ENCODE data around the gene PCDHGC5.

The PCDHGC5 gene

DNA sequence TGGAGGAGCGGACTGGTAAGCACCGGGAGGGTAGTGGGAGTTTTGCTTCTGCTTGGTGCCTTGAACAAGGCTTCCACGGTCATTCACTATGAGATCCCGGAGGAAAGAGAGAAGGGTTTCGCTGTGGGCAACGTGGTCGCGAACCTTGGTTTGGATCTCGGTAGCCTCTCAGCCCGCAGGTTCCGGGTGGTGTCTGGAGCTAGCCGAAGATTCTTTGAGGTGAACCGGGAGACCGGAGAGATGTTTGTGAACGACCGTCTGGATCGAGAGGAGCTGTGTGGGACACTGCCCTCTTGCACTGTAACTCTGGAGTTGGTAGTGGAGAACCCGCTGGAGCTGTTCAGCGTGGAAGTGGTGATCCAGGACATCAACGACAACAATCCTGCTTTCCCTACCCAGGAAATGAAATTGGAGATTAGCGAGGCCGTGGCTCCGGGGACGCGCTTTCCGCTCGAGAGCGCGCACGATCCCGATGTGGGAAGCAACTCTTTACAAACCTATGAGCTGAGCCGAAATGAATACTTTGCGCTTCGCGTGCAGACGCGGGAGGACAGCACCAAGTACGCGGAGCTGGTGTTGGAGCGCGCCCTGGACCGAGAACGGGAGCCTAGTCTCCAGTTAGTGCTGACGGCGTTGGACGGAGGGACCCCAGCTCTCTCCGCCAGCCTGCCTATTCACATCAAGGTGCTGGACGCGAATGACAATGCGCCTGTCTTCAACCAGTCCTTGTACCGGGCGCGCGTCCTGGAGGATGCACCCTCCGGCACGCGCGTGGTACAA is 12.6 kb upstream of the PCDHGC5 start:
- Histone ChIP-seq H3K27ac (replicated peaks) (no peak overlapping the region), H3K27me3 (ENCODE audit: insufficient read depth, poor library complexity, severe bottlenecking) (peaks cover 38% of the 10 kb centered on the region), H3K4me3 (replicated peaks; ENCODE audit: insufficient read depth, low read length) (peak overlapping the region; percentile 43)
- peak in 1 of 2 experiments; percentile 17 for DNase-seq (ENCODE audit: low read depth in 1 of 2, low spot score in 1 of 2)
- TF ChIP-seq, protein P1, sequence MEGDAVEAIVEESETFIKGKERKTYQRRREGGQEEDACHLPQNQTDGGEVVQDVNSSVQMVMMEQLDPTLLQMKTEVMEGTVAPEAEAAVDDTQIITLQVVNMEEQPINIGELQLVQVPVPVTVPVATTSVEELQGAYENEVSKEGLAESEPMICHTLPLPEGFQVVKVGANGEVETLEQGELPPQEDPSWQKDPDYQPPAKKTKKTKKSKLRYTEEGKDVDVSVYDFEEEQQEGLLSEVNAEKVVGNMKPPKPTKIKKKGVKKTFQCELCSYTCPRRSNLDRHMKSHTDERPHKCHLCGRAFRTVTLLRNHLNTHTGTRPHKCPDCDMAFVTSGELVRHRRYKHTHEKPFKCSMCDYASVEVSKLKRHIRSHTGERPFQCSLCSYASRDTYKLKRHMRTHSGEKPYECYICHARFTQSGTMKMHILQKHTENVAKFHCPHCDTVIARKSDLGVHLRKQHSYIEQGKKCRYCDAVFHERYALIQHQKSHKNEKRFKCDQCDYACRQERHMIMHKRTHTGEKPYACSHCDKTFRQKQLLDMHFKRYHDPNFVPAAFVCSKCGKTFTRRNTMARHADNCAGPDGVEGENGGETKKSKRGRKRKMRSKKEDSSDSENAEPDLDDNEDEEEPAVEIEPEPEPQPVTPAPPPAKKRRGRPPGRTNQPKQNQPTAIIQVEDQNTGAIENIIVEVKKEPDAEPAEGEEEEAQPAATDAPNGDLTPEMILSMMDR (IDR thresholded peaks at IDR 0.05; ENCODE audit: insufficient read depth, low read length) = no peak
- TF ChIP-seq GABPA (IDR thresholded peaks at IDR 0.05; ENCODE audit: low read depth) (no peak), POLR2AphosphoS5 (IDR thresholded peaks at IDR 0.05; ENCODE audit: low read depth) (no peak), SPI1 (IDR thresholded peaks at IDR 0.05; ENCODE audit: borderline replicate concordance, low read depth) (no peak)
- TF ChIP-seq, protein P2, sequence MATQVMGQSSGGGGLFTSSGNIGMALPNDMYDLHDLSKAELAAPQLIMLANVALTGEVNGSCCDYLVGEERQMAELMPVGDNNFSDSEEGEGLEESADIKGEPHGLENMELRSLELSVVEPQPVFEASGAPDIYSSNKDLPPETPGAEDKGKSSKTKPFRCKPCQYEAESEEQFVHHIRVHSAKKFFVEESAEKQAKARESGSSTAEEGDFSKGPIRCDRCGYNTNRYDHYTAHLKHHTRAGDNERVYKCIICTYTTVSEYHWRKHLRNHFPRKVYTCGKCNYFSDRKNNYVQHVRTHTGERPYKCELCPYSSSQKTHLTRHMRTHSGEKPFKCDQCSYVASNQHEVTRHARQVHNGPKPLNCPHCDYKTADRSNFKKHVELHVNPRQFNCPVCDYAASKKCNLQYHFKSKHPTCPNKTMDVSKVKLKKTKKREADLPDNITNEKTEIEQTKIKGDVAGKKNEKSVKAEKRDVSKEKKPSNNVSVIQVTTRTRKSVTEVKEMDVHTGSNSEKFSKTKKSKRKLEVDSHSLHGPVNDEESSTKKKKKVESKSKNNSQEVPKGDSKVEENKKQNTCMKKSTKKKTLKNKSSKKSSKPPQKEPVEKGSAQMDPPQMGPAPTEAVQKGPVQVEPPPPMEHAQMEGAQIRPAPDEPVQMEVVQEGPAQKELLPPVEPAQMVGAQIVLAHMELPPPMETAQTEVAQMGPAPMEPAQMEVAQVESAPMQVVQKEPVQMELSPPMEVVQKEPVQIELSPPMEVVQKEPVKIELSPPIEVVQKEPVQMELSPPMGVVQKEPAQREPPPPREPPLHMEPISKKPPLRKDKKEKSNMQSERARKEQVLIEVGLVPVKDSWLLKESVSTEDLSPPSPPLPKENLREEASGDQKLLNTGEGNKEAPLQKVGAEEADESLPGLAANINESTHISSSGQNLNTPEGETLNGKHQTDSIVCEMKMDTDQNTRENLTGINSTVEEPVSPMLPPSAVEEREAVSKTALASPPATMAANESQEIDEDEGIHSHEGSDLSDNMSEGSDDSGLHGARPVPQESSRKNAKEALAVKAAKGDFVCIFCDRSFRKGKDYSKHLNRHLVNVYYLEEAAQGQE (IDR thresholded peaks at IDR 0.05; ENCODE audit: insufficient replicate concordance, low read depth) = no peak

DNA sequence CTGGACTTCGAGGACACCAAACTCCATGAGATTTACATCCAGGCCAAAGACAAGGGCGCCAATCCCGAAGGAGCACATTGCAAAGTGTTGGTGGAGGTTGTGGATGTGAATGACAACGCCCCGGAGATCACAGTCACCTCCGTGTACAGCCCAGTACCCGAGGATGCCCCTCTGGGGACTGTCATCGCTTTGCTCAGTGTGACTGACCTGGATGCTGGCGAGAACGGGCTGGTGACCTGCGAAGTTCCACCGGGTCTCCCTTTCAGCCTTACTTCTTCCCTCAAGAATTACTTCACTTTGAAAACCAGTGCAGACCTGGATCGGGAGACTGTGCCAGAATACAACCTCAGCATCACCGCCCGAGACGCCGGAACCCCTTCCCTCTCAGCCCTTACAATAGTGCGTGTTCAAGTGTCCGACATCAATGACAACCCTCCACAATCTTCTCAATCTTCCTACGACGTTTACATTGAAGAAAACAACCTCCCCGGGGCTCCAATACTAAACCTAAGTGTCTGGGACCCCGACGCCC is 11.8 kb upstream of the PCDHGC5 start:
- H3K27me3 ChIP-seq (ENCODE audit: insufficient read depth, poor library complexity, severe bottlenecking) = peaks cover 38% of the 10 kb centered on the region
- TF ChIP-seq SPI1 (IDR thresholded peaks at IDR 0.05; ENCODE audit: borderline replicate concordance, low read depth) = no peak
- TF ChIP-seq, protein P1 (IDR thresholded peaks at IDR 0.05; ENCODE audit: insufficient read depth, low read length) = no peak
- no peak for TF ChIP-seq GABPA (IDR thresholded peaks at IDR 0.05; ENCODE audit: low read depth)
- DNase-seq (ENCODE audit: low read depth in 1 of 2, low spot score in 1 of 2) = no peak
- peak overlapping the region; percentile 43 for H3K4me3 ChIP-seq (replicated peaks; ENCODE audit: insufficient read depth, low read length)
- H3K27ac ChIP-seq (replicated peaks) = no peak overlapping the region

DNA sequence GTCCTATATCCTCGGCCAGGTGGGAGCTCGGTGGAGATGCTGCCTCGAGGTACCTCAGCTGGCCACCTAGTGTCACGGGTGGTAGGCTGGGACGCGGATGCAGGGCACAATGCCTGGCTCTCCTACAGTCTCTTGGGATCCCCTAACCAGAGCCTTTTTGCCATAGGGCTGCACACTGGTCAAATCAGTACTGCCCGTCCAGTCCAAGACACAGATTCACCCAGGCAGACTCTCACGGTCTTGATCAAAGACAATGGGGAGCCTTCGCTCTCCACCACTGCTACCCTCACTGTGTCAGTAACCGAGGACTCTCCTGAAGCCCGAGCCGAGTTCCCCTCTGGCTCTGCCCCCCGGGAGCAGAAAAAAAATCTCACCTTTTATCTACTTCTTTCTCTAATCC is 11.1 kb upstream of the PCDHGC5 start:
- Histone ChIP-seq H3K4me3 (replicated peaks; ENCODE audit: insufficient read depth, low read length) (no peak overlapping the region), H3K27ac (replicated peaks) (no peak overlapping the region), H3K27me3 (ENCODE audit: insufficient read depth, poor library complexity, severe bottlenecking) (peaks cover 42% of the 10 kb centered on the region)
- no peak for DNase-seq (ENCODE audit: low read depth in 1 of 2, low spot score in 1 of 2)
- TF ChIP-seq, protein P2 (IDR thresholded peaks at IDR 0.05; ENCODE audit: insufficient replicate concordance, low read depth) = no peak
- TF ChIP-seq SPI1 (IDR thresholded peaks at IDR 0.05; ENCODE audit: borderline replicate concordance, low read depth) (no peak), GABPA (IDR thresholded peaks at IDR 0.05; ENCODE audit: low read depth) (no peak), POLR2AphosphoS5 (IDR thresholded peaks at IDR 0.05; ENCODE audit: low read depth) (no peak)
- TF ChIP-seq, protein P1 (IDR thresholded peaks at IDR 0.05; ENCODE audit: insufficient read depth, low read length) = no peak

Data from HL-60 (cell line).